GM12874 (cell line): Measurements from ENCODE around the gene REEP1.

Experiments used
- TF ChIP-seq, protein P1 (sequence below): IDR thresholded peaks from 2 replicates; pipeline ENCODE4 v1.5.1; 2011; ENCODE audit warnings: low read depth, mild to moderate bottlenecking, control low read depth, low read length, moderate library complexity; ENCODE audit not compliant: insufficient read depth

The REEP1 gene

DNA sequence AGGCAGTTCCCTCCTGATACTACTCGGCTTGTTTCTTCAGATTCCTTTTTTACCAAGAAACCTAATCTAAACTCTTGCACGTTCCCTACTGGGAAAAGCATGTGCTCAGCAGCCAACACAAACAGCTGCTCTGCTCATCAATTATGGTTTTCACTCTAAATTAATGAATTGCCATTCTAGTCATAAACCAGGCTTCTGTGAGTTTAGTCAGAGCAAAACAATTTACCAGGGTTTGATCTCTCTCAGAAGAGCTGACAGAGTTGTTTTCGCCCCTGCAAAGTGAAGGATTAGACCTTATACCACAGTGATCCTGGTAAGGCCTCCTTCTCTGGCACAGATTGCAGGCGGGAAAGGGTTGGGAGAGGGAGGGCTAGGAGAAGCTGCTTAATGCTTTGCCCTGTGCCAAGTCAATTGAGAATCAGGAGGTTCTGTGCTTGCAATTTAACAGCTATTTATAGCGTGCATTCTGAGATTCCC is 57.2 kb downstream of the REEP1 start:
- TF ChIP-seq, protein P1, sequence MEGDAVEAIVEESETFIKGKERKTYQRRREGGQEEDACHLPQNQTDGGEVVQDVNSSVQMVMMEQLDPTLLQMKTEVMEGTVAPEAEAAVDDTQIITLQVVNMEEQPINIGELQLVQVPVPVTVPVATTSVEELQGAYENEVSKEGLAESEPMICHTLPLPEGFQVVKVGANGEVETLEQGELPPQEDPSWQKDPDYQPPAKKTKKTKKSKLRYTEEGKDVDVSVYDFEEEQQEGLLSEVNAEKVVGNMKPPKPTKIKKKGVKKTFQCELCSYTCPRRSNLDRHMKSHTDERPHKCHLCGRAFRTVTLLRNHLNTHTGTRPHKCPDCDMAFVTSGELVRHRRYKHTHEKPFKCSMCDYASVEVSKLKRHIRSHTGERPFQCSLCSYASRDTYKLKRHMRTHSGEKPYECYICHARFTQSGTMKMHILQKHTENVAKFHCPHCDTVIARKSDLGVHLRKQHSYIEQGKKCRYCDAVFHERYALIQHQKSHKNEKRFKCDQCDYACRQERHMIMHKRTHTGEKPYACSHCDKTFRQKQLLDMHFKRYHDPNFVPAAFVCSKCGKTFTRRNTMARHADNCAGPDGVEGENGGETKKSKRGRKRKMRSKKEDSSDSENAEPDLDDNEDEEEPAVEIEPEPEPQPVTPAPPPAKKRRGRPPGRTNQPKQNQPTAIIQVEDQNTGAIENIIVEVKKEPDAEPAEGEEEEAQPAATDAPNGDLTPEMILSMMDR = no peak

DNA sequence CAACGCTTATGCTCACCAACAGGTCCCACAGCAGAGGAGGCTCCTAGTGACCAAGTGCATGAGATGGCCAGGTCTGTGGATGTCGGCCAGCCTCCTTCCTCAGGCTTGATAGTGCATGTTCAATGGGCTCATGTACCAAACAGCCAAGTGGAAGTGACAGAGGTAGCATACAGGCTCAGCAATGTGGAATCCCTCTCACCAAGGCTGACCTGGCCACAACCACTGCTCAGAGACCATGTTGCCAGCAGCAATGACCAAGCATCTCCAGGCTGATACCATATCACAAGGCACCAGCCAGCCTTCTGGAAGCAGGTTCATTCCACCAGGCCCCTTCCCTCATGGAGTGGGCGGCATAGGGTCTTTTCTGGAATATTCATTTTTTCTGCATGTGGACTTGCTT is 61.5 kb downstream of the REEP1 start:
- TF ChIP-seq, protein P1 = no peak

DNA sequence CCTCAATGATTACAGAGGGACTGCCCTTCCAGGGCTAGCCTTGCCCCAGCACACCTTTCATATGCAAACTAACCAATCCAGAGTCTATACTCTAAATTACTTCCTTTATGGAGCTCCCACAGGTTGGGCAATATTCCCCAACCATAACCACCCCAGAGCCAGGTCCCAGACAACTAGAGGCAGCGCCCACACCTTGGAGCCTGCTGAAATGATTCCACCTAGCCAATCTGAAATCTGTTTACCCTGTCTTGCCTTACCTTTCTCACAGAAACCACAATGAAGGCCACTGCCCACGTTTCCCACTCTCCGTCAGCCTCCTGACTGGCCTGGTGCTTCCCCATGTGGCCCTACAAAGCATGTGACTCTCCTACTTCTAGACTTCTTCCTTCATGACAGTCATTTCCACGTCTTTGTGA is 62.0 kb downstream of the REEP1 start:
- TF ChIP-seq, protein P1 = no peak

DNA sequence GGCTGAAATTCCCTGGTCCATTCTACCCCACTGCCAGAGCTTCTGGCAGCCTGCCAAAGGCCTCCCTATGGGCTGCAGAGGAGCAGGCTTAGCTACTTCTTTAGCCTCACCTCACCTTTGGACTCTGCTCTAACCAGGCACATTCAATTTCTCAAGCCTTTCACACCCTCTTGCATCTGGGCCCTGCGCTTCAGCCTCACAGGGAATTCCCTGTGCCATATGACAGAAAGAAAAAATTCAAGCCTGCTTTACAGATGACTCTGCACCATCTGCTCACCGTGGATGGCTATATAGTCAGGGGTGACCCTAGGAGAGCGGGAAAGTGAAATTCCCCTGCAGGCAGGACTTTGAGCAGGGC is 62.5 kb downstream of the REEP1 start:
- TF ChIP-seq, protein P1 = no peak

DNA sequence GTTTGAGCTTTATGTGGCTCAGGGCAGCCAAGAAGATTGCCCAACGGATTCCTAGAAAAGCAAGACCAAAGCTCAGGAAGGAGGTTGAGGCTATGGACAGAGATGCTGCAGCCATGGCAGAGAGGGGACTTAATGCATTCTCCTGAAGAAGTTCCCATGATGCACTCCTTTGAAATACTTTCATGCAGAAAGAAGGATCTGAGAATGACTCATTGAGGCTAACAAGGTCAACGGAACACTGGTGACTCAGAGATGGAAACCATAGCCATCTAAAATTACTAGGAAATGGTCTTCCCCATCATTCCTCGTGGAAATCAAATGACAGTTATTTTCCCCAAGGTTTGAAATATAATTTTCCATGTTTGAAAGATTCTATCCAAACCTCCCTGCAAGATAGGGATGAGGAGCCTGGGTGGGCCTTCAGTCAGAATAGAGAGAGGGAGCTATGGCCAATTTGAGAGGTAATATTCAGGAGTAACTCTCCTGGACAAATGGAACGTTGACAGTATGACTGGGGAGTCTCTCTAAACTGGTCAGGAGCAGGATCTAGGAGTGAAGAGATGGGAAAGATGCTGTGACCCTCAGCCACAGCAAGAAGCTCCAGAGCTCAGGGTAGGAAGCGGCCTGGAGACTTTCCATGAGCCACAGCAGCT is 63.0 kb downstream of the REEP1 start:
- TF ChIP-seq, protein P1 = no peak

DNA sequence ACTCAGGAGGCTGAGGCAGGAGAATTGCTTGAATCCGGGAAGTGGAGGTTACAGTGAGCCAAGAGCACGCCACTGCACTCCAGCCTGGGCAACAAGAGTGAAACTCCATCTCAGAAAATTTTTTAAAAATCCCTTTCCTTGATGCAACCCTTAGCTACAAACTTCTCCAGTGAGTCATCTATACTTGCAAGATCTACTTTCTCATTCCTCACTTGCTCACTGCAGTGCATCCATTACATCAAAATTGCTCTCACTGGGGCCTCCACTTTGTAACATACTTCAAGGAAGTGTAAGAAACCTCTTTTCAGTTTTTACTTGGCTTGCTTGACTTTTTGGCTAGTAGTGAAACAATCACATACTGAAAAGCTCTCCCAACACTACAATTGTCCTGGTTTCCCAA is 65.3 kb downstream of the REEP1 start:
- TF ChIP-seq, protein P1 = no peak

DNA sequence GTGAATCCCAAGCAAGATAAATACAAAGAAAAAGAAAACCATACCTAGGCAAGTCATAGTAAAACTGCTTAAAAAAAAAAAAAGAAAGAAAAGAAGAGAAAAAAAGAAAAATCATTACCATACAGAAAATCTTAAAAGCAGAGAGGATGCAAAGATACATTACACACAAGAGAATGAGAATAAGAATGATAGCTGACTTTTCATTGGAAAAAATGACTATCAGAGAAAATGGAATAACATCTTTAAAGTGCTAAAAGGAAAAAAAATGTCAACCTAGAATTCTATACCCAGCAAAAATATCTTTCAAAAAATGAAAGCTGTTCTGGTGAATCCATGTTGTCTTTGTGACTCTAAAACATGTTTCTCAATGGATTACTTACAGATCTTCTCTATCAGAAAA is 66.2 kb downstream of the REEP1 start:
- TF ChIP-seq, protein P1 = no peak
